ENCODE results near the gene C1orf105. TPM values are rescaled to one million over a fixed set of nuclear protein-coding genes. Genes with fewer than 3 reads are reported as not detected.

Gene C1orf105
- total and polyA plus RNA-seq, 2 experiments from 2014 or later, result not detected

DNA sequence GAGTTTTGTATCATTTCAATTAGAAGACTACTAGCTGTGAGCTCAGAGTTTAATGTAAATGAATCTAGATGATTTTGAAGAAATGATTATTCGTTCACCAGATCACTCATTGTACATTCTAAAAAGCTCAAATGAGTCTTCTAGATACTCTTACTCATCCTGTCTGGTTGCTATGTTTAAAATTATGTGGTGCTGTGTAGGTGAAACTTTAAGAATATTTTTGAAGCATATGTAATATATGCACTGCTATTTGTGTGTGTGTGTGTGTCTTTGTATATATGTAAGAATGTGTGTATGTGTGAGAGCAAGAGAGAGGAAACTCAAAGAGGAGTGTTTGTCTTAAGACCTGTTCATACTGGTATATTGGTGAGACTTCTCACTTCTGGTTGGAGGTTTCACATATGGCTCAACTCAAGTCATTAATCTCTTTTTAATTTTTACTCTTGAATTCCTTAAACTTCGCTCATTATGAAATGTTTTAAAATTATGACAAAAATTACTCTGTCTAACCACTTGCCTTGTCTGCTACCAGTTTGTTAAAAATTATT, 8.6 kb upstream of the C1orf105 start (continued):
- TF ChIP-seq, protein P1, sequence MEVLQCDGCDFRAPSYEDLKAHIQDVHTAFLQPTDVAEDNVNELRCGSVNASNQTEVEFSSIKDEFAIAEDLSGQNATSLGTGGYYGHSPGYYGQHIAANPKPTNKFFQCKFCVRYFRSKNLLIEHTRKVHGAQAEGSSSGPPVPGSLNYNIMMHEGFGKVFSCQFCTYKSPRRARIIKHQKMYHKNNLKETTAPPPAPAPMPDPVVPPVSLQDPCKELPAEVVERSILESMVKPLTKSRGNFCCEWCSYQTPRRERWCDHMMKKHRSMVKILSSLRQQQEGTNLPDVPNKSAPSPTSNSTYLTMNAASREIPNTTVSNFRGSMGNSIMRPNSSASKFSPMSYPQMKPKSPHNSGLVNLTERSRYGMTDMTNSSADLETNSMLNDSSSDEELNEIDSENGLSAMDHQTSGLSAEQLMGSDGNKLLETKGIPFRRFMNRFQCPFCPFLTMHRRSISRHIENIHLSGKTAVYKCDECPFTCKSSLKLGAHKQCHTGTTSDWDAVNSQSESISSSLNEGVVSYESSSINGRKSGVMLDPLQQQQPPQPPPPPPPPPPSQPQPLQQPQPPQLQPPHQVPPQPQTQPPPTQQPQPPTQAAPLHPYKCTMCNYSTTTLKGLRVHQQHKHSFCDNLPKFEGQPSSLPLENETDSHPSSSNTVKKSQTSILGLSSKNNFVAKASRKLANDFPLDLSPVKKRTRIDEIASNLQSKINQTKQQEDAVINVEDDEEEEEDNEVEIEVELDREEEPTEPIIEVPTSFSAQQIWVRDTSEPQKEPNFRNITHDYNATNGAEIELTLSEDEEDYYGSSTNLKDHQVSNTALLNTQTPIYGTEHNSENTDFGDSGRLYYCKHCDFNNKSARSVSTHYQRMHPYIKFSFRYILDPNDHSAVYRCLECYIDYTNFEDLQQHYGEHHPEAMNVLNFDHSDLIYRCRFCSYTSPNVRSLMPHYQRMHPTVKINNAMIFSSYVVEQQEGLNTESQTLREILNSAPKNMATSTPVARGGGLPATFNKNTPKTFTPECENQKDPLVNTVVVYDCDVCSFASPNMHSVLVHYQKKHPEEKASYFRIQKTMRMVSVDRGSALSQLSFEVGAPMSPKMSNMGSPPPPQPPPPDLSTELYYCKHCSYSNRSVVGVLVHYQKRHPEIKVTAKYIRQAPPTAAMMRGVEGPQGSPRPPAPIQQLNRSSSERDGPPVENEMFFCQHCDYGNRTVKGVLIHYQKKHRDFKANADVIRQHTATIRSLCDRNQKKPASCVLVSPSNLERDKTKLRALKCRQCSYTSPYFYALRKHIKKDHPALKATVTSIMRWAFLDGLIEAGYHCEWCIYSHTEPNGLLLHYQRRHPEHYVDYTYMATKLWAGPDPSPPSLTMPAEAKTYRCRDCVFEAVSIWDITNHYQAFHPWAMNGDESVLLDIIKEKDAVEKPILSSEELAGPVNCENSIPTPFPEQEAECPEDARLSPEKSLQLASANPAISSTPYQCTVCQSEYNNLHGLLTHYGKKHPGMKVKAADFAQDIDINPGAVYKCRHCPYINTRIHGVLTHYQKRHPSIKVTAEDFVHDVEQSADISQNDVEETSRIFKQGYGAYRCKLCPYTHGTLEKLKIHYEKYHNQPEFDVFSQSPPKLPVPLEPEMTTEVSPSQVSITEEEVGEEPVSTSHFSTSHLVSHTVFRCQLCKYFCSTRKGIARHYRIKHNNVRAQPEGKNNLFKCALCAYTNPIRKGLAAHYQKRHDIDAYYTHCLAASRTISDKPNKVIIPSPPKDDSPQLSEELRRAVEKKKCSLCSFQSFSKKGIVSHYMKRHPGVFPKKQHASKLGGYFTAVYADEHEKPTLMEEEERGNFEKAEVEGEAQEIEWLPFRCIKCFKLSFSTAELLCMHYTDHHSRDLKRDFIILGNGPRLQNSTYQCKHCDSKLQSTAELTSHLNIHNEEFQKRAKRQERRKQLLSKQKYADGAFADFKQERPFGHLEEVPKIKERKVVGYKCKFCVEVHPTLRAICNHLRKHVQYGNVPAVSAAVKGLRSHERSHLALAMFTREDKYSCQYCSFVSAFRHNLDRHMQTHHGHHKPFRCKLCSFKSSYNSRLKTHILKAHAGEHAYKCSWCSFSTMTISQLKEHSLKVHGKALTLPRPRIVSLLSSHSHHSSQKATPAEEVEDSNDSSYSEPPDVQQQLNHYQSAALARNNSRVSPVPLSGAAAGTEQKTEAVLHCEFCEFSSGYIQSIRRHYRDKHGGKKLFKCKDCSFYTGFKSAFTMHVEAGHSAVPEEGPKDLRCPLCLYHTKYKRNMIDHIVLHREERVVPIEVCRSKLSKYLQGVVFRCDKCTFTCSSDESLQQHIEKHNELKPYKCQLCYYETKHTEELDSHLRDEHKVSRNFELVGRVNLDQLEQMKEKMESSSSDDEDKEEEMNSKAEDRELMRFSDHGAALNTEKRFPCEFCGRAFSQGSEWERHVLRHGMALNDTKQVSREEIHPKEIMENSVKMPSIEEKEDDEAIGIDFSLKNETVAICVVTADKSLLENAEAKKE (CRISPR knock-in tag; IDR thresholded peaks at IDR 0.05), result no peak
- TF ChIP-seq EZH2phosphoT487 (IDR thresholded peaks at IDR 0.05; ENCODE audit: unreplicated experiment), result no peak
- no peak for TF ChIP-seq POLR2AphosphoS5 (IDR thresholded peaks at IDR 0.05; ENCODE audit: low read depth)
- TF ChIP-seq NANOG (IDR thresholded peaks at IDR 0.05; ENCODE audit: borderline replicate concordance), result no peak
- TF ChIP-seq, protein P2, sequence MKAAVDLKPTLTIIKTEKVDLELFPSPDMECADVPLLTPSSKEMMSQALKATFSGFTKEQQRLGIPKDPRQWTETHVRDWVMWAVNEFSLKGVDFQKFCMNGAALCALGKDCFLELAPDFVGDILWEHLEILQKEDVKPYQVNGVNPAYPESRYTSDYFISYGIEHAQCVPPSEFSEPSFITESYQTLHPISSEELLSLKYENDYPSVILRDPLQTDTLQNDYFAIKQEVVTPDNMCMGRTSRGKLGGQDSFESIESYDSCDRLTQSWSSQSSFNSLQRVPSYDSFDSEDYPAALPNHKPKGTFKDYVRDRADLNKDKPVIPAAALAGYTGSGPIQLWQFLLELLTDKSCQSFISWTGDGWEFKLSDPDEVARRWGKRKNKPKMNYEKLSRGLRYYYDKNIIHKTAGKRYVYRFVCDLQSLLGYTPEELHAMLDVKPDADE (IDR thresholded peaks at IDR 0.05), result no peak
- TF ChIP-seq, protein P3, sequence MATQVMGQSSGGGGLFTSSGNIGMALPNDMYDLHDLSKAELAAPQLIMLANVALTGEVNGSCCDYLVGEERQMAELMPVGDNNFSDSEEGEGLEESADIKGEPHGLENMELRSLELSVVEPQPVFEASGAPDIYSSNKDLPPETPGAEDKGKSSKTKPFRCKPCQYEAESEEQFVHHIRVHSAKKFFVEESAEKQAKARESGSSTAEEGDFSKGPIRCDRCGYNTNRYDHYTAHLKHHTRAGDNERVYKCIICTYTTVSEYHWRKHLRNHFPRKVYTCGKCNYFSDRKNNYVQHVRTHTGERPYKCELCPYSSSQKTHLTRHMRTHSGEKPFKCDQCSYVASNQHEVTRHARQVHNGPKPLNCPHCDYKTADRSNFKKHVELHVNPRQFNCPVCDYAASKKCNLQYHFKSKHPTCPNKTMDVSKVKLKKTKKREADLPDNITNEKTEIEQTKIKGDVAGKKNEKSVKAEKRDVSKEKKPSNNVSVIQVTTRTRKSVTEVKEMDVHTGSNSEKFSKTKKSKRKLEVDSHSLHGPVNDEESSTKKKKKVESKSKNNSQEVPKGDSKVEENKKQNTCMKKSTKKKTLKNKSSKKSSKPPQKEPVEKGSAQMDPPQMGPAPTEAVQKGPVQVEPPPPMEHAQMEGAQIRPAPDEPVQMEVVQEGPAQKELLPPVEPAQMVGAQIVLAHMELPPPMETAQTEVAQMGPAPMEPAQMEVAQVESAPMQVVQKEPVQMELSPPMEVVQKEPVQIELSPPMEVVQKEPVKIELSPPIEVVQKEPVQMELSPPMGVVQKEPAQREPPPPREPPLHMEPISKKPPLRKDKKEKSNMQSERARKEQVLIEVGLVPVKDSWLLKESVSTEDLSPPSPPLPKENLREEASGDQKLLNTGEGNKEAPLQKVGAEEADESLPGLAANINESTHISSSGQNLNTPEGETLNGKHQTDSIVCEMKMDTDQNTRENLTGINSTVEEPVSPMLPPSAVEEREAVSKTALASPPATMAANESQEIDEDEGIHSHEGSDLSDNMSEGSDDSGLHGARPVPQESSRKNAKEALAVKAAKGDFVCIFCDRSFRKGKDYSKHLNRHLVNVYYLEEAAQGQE (IDR thresholded peaks at IDR 0.05; ENCODE audit: unreplicated experiment), result no peak
- TF ChIP-seq, protein P4, sequence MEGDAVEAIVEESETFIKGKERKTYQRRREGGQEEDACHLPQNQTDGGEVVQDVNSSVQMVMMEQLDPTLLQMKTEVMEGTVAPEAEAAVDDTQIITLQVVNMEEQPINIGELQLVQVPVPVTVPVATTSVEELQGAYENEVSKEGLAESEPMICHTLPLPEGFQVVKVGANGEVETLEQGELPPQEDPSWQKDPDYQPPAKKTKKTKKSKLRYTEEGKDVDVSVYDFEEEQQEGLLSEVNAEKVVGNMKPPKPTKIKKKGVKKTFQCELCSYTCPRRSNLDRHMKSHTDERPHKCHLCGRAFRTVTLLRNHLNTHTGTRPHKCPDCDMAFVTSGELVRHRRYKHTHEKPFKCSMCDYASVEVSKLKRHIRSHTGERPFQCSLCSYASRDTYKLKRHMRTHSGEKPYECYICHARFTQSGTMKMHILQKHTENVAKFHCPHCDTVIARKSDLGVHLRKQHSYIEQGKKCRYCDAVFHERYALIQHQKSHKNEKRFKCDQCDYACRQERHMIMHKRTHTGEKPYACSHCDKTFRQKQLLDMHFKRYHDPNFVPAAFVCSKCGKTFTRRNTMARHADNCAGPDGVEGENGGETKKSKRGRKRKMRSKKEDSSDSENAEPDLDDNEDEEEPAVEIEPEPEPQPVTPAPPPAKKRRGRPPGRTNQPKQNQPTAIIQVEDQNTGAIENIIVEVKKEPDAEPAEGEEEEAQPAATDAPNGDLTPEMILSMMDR (conservative IDR thresholded peaks at IDR 0.05; ENCODE audit: low read depth in 2 of 2), result no peak
- TF ChIP-seq CREB1 (CRISPR knock-in tag; IDR thresholded peaks at IDR 0.05; ENCODE audit: low read depth), result no peak
